H9 (cell line): ENCODE measurements around the gene SSBP3. TPM values are rescaled to one million over a fixed set of nuclear protein-coding genes. Genes with fewer than 3 reads are reported as not detected.

ENCODE experiments used
- DNase-seq: peaks from one replicate; pipeline ENCODE4 v3.0.0-alpha.2; 2017
- H2AFZ ChIP-seq: one replicate; pipeline ENCODE4 v1.6.1; 2013; ENCODE audit warnings: mild to moderate bottlenecking, low read length, control low read depth, moderate library complexity
- H2AK5ac ChIP-seq: 2 replicates; pipeline ENCODE4 v1.6.1; 2013; ENCODE audit warnings: low read length, control low read depth, mixed read lengths; ENCODE audit not compliant: insufficient read length
- H2BK120ac ChIP-seq: one replicate; pipeline ENCODE4 v1.6.1; 2013; ENCODE audit warnings: low read depth, mild to moderate bottlenecking, low read length, control low read depth, inconsistent platforms; ENCODE audit not compliant: poor library complexity, severe bottlenecking
- H2BK12ac ChIP-seq: 2 replicates; pipeline ENCODE4 v1.6.1; 2013; ENCODE audit warnings: low read length, control low read depth, mixed read lengths, low read depth; ENCODE audit not compliant: insufficient read length
- H2BK15ac ChIP-seq: 2 replicates; pipeline ENCODE4 v1.6.1; 2013; ENCODE audit warnings: low read depth, low read length, control low read depth
- H2BK20ac ChIP-seq: one replicate; pipeline ENCODE4 v1.6.1; 2013; ENCODE audit warnings: low read depth, mild to moderate bottlenecking, low read length, control low read depth, inconsistent platforms; ENCODE audit not compliant: poor library complexity, severe bottlenecking
- H2BK5ac ChIP-seq: 2 replicates; pipeline ENCODE4 v1.6.1; 2013; ENCODE audit warnings: low read length, control low read depth, mixed read lengths; ENCODE audit not compliant: insufficient read length
- H3K14ac ChIP-seq: 2 replicates; pipeline ENCODE4 v1.6.1; 2013; ENCODE audit warnings: low read length, control low read depth; ENCODE audit not compliant: insufficient read depth
- H3K18ac ChIP-seq: 2 replicates; pipeline ENCODE4 v1.6.1; 2013; ENCODE audit warnings: low read depth, mild to moderate bottlenecking, mixed read lengths, low read length, control low read depth; ENCODE audit not compliant: insufficient read length
- H3K23ac ChIP-seq: 2 replicates; pipeline ENCODE4 v1.6.1; 2013; ENCODE audit warnings: low read length, control low read depth, mixed read lengths, low read depth; ENCODE audit not compliant: insufficient read length
- H3K23me2 ChIP-seq: 2 replicates; pipeline ENCODE4 v1.6.1; 2013; ENCODE audit warnings: low read depth, mild to moderate bottlenecking, mixed read lengths, low read length, control low read depth; ENCODE audit not compliant: insufficient read length, poor library complexity, severe bottlenecking
- H3K27ac ChIP-seq: 2 replicates; pipeline ENCODE4 v1.5.1; 2013; ENCODE audit warnings: low read length, control low read depth, mixed read lengths, low read depth; ENCODE audit not compliant: insufficient read length
- H3K27me3 ChIP-seq: 2 replicates; pipeline ENCODE4 v1.6.1; 2013; ENCODE audit warnings: low read length, control low read depth, inconsistent platforms; ENCODE audit not compliant: insufficient read depth
- H3K4ac ChIP-seq: 2 replicates; pipeline ENCODE4 v1.6.1; 2013; ENCODE audit warnings: low read depth, mild to moderate bottlenecking, control low read depth, inconsistent platforms, low read length, moderate library complexity
- H3K4me1 ChIP-seq: 2 replicates; pipeline ENCODE4 v1.6.1; 2013; ENCODE audit warnings: low read length, control low read depth, inconsistent platforms; ENCODE audit not compliant: insufficient read depth
- H3K4me2 ChIP-seq: 2 replicates; pipeline ENCODE4 v1.6.1; 2013; ENCODE audit warnings: low read length, control low read depth, mixed read lengths; ENCODE audit not compliant: insufficient read length, insufficient read depth
- H3K56ac ChIP-seq: 2 replicates; pipeline ENCODE4 v1.6.1; 2013; ENCODE audit warnings: low read depth, mild to moderate bottlenecking, mixed read lengths, low read length, control low read depth; ENCODE audit not compliant: insufficient read length
- H3K79me1 ChIP-seq: 2 replicates; pipeline ENCODE4 v1.6.1; 2013; ENCODE audit warnings: low read depth, mild to moderate bottlenecking, moderate library complexity, low read length, control low read depth, inconsistent platforms; ENCODE audit not compliant: insufficient read depth, poor library complexity, severe bottlenecking
- H3K79me2 ChIP-seq: 2 replicates; pipeline ENCODE4 v1.6.1; 2013; ENCODE audit warnings: low read length, control low read depth, inconsistent platforms; ENCODE audit not compliant: insufficient read depth
- H3K9ac ChIP-seq: 2 replicates; pipeline ENCODE4 v1.6.1; 2013; ENCODE audit warnings: low read length, control low read depth, mixed read lengths; ENCODE audit not compliant: insufficient read length; ENCODE audit errors: extremely low read depth
- H3K9me3 ChIP-seq: one replicate; pipeline ENCODE4 v1.6.1; 2013; ENCODE audit warnings: low read depth, low read length, inconsistent platforms; ENCODE audit not compliant: control insufficient read depth
- H3T11ph ChIP-seq: one replicate; pipeline ENCODE4 v1.6.1; 2013; ENCODE audit warnings: mild to moderate bottlenecking, low read length, control low read depth, inconsistent platforms
- H4K20me1 ChIP-seq: one replicate; pipeline ENCODE4 v1.6.1; 2013; ENCODE audit not compliant: control insufficient read depth, insufficient read length, insufficient read depth
- H4K5ac ChIP-seq: 2 replicates; pipeline ENCODE4 v1.6.1; 2013; ENCODE audit warnings: low read depth, mild to moderate bottlenecking, mixed read lengths, low read length, control low read depth; ENCODE audit not compliant: insufficient read length
- H4K8ac ChIP-seq: replicated peaks from 2 replicates; pipeline ENCODE4 v1.6.1; 2013; ENCODE audit warnings: low read length, control low read depth, mixed read lengths, low read depth; ENCODE audit not compliant: insufficient read length
- H4K91ac ChIP-seq: 2 replicates; pipeline ENCODE4 v1.6.1; 2013; ENCODE audit warnings: low read depth, mild to moderate bottlenecking, moderate library complexity, mixed read lengths, low read length, control low read depth; ENCODE audit not compliant: insufficient read length
- H3K27ac Mint-ChIP-seq, 3 experiments: 2 replicates in 2 of 3; 3 replicates in 1 of 3; pipeline ENCODE4 v1.8.0; 2020 to 2021; ENCODE audit warnings: mixed read lengths in 3 of 3, mild to moderate bottlenecking in 1 of 3, moderate library complexity in 1 of 3
- H3K27me3 Mint-ChIP-seq: 2 replicates; pipeline ENCODE4 v1.8.0; 2021; ENCODE audit warnings: low read depth, mild to moderate bottlenecking, moderate library complexity, mixed read lengths
- H3K36me3 Mint-ChIP-seq, 3 experiments: 2 replicates in 2 of 3; 3 replicates in 1 of 3; pipeline ENCODE4 v1.8.0; 2020 to 2021; ENCODE audit warnings: low read depth in 3 of 3, mixed read lengths in 3 of 3; ENCODE audit not compliant: insufficient read depth in 1 of 3
- H3K4me1 Mint-ChIP-seq, 2 experiments: 2 replicates each; pipeline ENCODE4 v1.8.0; 2020; ENCODE audit warnings: mixed read lengths in 2 of 2
- H3K4me3 Mint-ChIP-seq, 2 experiments: 2 replicates in 1 of 2; 3 replicates in 1 of 2; pipeline ENCODE4 v1.8.0; 2020 to 2021; ENCODE audit warnings: mild to moderate bottlenecking in 2 of 2, mixed read lengths in 2 of 2, moderate library complexity in 1 of 2
- H3K9me3 Mint-ChIP-seq, 2 experiments: 2 replicates in 1 of 2; 3 replicates in 1 of 2; pipeline ENCODE4 v1.8.0; 2020; ENCODE audit warnings: mild to moderate bottlenecking in 2 of 2, mixed read lengths in 2 of 2, moderate library complexity in 1 of 2
- WGBS: extraction: QIAGEN DNeasy Blood & Tissue Kit; methylation state at CpG from one replicate; pipeline ENCODE4 v1.1.7; 2013; ENCODE audit warnings: missing lambda C conversion rate, low lambda C conversion rate, mixed read lengths; ENCODE audit not compliant: insufficient read length; ENCODE audit errors: extremely low coverage; 5-methylcytosine and 5-hydroxymethylcytosine counted together
- total RNA-seq: library from RNA; stranded (reverse); gene quantifications from 2 replicates; pipeline ENCODE4 v1.2.1, GENCODE V29; 2021
- TF ChIP-seq, protein P1 (sequence below): fragments of 200-600 bp; sonication (generic); conservative IDR thresholded peaks from 3 replicates; pipeline ENCODE4 v1.8.0; 2021; ENCODE audit warnings: antibody characterized with exemption, mild to moderate bottlenecking

Gene SSBP3
- total RNA-seq, 1 experiment from 2014 or later: 126 TPM

DNA sequence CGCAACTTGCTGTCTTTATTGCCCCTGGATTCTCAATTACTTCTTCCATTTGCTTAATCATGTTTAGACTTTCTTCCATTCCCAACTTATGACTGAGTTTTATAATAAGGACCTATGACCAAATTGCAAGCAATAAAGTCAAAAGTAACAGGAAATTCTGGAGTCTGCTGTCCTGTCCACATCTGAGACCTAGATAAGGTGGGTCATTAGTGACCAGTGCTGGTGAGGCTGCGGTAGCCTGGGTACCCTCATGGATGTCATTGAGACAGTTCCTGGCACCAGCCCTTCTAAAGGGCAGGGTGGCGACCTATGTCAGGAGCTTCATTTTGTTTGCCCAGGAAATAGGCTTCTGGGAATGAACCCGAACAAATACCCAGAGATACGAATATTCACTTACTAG, 30.6 kb upstream of the SSBP3 start:
- no peak overlapping the region for H3K23ac ChIP-seq
- H2AFZ ChIP-seq: no peak overlapping the region
- H3K79me1 ChIP-seq: no peaks in the 10 kb centered on the region
- H3K27me3 ChIP-seq: no peaks in the 10 kb centered on the region
- Mint-ChIP-seq H3K27me3 (peaks cover 3% of the 10 kb centered on the region; the same call in 1 of the 2 replicates), H3K4me1 (0 out of 4 replicates have a peak, but pooled peaks cover 0 to 3% of the 10 kb centered on the region in 2 experiments), H3K9me3 (no peaks in the 10 kb centered on the region; a peak in 2 of 5 replicates), H3K36me3 (no peaks in the 10 kb centered on the region), H3K4me3 (no peak overlapping the region; a peak in 1 of 5 replicates), H3K27ac (no peak overlapping the region)
- WGBS: no CpG with 5 or more reads among the region's 5 CpGs
- no peaks in the 10 kb centered on the region for H3K9me3 ChIP-seq
- no peak overlapping the region for H2BK12ac ChIP-seq
- H3K79me2 ChIP-seq: no peaks in the 10 kb centered on the region
- H3K4ac ChIP-seq: no peak overlapping the region
- H2BK120ac ChIP-seq: no peak overlapping the region
- H3K14ac ChIP-seq: no peak overlapping the region
- no peak overlapping the region for H2BK20ac ChIP-seq
- H3K56ac ChIP-seq: no peak overlapping the region
- no peak overlapping the region for H4K8ac ChIP-seq
- H3K18ac ChIP-seq: no peak overlapping the region
- H3K27ac ChIP-seq: no peak overlapping the region
- no peak overlapping the region for H2BK5ac ChIP-seq
- no peaks in the 10 kb centered on the region for H4K20me1 ChIP-seq
- H3K4me1 ChIP-seq: no peaks in the 10 kb centered on the region
- H4K91ac ChIP-seq: no peak overlapping the region
- no peak overlapping the region for H3K4me2 ChIP-seq
- H2BK15ac ChIP-seq: no peak overlapping the region
- H3K9ac ChIP-seq: no peak overlapping the region
- no peak overlapping the region for H2AK5ac ChIP-seq
- DNase-seq: no peak
- H3K23me2 ChIP-seq: no peaks in the 10 kb centered on the region
- H4K5ac ChIP-seq: no peak overlapping the region
- TF ChIP-seq, protein P1, sequence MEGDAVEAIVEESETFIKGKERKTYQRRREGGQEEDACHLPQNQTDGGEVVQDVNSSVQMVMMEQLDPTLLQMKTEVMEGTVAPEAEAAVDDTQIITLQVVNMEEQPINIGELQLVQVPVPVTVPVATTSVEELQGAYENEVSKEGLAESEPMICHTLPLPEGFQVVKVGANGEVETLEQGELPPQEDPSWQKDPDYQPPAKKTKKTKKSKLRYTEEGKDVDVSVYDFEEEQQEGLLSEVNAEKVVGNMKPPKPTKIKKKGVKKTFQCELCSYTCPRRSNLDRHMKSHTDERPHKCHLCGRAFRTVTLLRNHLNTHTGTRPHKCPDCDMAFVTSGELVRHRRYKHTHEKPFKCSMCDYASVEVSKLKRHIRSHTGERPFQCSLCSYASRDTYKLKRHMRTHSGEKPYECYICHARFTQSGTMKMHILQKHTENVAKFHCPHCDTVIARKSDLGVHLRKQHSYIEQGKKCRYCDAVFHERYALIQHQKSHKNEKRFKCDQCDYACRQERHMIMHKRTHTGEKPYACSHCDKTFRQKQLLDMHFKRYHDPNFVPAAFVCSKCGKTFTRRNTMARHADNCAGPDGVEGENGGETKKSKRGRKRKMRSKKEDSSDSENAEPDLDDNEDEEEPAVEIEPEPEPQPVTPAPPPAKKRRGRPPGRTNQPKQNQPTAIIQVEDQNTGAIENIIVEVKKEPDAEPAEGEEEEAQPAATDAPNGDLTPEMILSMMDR: no peak
- H3T11ph ChIP-seq: no peak overlapping the region
